Esophagus muscularis mucosa (tissue), 4 donors: ENCODE results near the gene ERC2.

Source experiments
- EP300 ChIP-seq: sonication (generic); formaldehyde crosslinking; IDR thresholded peaks from one replicate; pipeline ENCODE4 v1.6.1; 2017; ENCODE audit warnings: antibody characterized with exemption
- POLR2A ChIP-seq: fragments of 450-650 bp; IDR thresholded peaks from one replicate; pipeline ENCODE4 v1.6.1; 2017; ENCODE audit warnings: antibody characterized with exemption, moderate library complexity, mild to moderate bottlenecking, low read depth
- POLR2AphosphoS5 ChIP-seq, 2 donors: sonication (generic); formaldehyde crosslinking; IDR thresholded peaks; one replicate each; pipeline ENCODE4 v1.6.1; 2017; ENCODE audit warnings: antibody characterized with exemption in 2 of 2
- TF ChIP-seq, protein P1 (sequence below), 3 experiments: fragments of 200-600 bp in 2 of 3; fragments of 450-650 bp in 1 of 3; sonication (generic) in 2 of 3; IDR thresholded peaks; one replicate each; pipeline ENCODE4 v1.5.1; 2017 to 2019; ENCODE audit warnings: antibody characterized with exemption in 3 of 3, mild to moderate bottlenecking in 2 of 3, moderate library complexity in 1 of 3

DNA sequence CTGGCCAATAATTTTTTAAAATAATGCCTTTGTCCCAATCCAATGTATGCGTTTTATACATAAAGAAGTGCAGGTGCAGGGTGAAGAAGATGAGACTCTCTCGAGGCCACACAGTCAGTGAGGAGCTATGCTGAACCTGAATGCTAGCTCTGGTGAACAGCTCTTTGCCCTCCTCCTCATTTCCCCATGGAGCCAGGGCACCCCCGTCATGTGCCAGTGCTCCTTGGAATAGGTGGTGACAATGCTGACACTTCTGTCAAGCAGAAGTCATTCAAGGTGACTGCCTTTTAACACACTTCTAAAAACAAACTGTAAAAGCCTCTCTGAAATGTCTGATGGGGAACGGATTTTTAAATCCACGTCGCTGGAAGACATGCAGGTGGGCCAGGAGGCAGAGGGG, 818.7 kb downstream of the ERC2 start:
- TF ChIP-seq, protein P1, sequence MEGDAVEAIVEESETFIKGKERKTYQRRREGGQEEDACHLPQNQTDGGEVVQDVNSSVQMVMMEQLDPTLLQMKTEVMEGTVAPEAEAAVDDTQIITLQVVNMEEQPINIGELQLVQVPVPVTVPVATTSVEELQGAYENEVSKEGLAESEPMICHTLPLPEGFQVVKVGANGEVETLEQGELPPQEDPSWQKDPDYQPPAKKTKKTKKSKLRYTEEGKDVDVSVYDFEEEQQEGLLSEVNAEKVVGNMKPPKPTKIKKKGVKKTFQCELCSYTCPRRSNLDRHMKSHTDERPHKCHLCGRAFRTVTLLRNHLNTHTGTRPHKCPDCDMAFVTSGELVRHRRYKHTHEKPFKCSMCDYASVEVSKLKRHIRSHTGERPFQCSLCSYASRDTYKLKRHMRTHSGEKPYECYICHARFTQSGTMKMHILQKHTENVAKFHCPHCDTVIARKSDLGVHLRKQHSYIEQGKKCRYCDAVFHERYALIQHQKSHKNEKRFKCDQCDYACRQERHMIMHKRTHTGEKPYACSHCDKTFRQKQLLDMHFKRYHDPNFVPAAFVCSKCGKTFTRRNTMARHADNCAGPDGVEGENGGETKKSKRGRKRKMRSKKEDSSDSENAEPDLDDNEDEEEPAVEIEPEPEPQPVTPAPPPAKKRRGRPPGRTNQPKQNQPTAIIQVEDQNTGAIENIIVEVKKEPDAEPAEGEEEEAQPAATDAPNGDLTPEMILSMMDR (IDR thresholded peaks at IDR 0.05): no peak
- TF ChIP-seq POLR2A (no peak), EP300 (no peak), POLR2AphosphoS5 (IDR thresholded peaks at IDR 0.05) (no peak)
